Activated CD8-positive, alpha-beta T cell treated with anti-CD3 and anti-CD28 coated beads for 36 hours (primary cell): ENCODE data around the gene COMT. TPM values are rescaled to one million over a fixed set of nuclear protein-coding genes. Genes with fewer than 3 reads are reported as not detected.

ENCODE experiments used
- ATAC-seq: fragments of 200-7000 bp; cut with Tn5 transposase; one replicate; pipeline ENCODE4 v1.10.0; 2021; ENCODE audit warnings: mild to moderate bottlenecking, moderate library complexity
- CTCF ChIA-PET: fragments of 350-600 bp; sonication (Branson Sonifier 250); formaldehyde crosslinking; loops from one replicate; lab custom pipeline; 2021; ENCODE audit warnings: antibody characterized with exemption; lab: Charles Lee
- POLR2A ChIA-PET: fragments of 350-600 bp; sonication (Branson Sonifier 250); formaldehyde crosslinking; loops from one replicate; lab custom pipeline; 2021; ENCODE audit warnings: antibody characterized with exemption; lab: Charles Lee
- DNase-seq: peaks from one replicate; pipeline ENCODE4 v3.0.0-alpha.2; 2020
- H3K27ac Mint-ChIP-seq: one replicate; pipeline ENCODE4 v1.8.0; 2021; ENCODE audit warnings: mild to moderate bottlenecking, mixed read lengths
- H3K27me3 Mint-ChIP-seq: one replicate; pipeline ENCODE4 v1.8.0; 2021; ENCODE audit warnings: mixed read lengths
- H3K36me3 Mint-ChIP-seq: one replicate; pipeline ENCODE4 v1.8.0; 2021; ENCODE audit warnings: low read depth, mixed read lengths
- H3K4me1 Mint-ChIP-seq: one replicate; pipeline ENCODE4 v1.8.0; 2021; ENCODE audit warnings: low read depth, mixed read lengths
- H3K4me3 Mint-ChIP-seq: one replicate; pipeline ENCODE4 v1.8.0; 2021; ENCODE audit warnings: mild to moderate bottlenecking, moderate library complexity, mixed read lengths
- H3K9me3 Mint-ChIP-seq: one replicate; pipeline ENCODE4 v1.8.0; 2021; ENCODE audit warnings: mixed read lengths
- intact Hi-C: fragments of 100-400 bp; cut with micrococcal nuclease; formaldehyde crosslinking; loops from one replicate; pipeline ENCODE4 v1.10.0; 2022
- total RNA-seq, 2 experiments: library from RNA; stranded (reverse); gene quantifications; one replicate each; pipeline ENCODE4 v1.2.3, GENCODE V29; 2021
- TF ChIP-seq, protein P1 (sequence below): fragments of 200-600 bp; IDR thresholded peaks from one replicate; pipeline ENCODE4 v1.8.0; 2022; ENCODE audit warnings: antibody characterized with exemption, mild to moderate bottlenecking

Gene COMT
- 10 to 100 TPM; 70.7 to 74.5 TPM for total RNA-seq

DNA sequence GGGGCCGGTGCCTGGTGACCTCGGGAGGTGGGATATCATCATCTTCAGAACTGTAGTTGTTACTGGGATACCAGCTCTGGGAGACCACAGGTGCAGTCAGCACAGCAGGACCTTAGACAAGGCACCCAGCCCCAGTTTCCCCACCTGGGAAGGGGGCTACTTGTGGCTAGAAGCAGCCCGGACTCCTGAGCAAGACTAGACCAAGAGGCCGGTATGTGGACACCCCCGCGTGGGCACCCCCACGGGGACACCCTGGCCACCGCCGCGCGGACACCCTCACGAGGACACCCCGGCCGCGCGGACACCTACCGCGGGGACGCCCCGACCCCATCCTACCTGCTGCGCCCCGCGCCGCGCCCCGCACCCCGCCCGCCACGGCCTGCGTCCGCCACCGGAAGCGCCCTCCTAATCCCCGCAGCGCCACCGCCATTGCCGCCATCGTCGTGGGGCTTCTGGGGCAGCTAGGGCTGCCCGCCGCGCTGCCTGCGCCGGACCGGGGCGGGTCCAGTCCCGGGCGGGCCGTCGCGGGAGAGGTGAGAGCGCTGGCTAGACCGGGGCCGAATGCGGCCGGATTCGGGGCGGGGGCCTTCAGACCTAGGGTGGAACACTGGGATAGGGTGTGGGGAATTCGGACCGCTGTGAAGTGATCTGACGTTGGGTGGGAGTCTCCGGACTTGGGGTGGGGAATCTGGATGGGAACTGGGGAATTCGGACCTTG, at the start of gene COMT, which contains the start of gene TXNRD2:
Gene COMT (plus strand): TSS at position 408 of the 718 bp plus-strand sequence. CDS start 20,755 bp downstream, outside the sequence.
Gene TXNRD2 (minus strand): TSS at position 454 of the 718 bp plus-strand sequence. CDS start 15 bp downstream, at position 439.
- ATAC-seq, result peak; percentile 89
- TF ChIP-seq, protein P1, sequence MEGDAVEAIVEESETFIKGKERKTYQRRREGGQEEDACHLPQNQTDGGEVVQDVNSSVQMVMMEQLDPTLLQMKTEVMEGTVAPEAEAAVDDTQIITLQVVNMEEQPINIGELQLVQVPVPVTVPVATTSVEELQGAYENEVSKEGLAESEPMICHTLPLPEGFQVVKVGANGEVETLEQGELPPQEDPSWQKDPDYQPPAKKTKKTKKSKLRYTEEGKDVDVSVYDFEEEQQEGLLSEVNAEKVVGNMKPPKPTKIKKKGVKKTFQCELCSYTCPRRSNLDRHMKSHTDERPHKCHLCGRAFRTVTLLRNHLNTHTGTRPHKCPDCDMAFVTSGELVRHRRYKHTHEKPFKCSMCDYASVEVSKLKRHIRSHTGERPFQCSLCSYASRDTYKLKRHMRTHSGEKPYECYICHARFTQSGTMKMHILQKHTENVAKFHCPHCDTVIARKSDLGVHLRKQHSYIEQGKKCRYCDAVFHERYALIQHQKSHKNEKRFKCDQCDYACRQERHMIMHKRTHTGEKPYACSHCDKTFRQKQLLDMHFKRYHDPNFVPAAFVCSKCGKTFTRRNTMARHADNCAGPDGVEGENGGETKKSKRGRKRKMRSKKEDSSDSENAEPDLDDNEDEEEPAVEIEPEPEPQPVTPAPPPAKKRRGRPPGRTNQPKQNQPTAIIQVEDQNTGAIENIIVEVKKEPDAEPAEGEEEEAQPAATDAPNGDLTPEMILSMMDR, result no peak
- CTCF ChIA-PET, result interaction anchor here (0.5 to 2.7 kb wide), 4 partner anchors 12 to 218 kb away, joined by 3 to 13 read pairs (median 3); partner anchors contain the start of gene GP1BB
- Mint-ChIP-seq H3K4me3 (peak within 1 kb of the TSS; percentile 97), H3K36me3 (peaks cover 32% of the 10 kb centered on the region), H3K4me1 (peaks cover 34% of the 10 kb centered on the region), H3K27ac (peak within 1 kb of the TSS; percentile 96), H3K9me3 (peaks cover 5% of the 10 kb centered on the region), H3K27me3 (no peaks in the 10 kb centered on the region)
- DNase-seq, result peak; percentile 82
- intact Hi-C loops, result no loop called here
- POLR2A ChIA-PET, result interaction anchor here (1.0 to 2.3 kb wide), 11 partner anchors 11 to 302 kb away, joined by 3 to 8 read pairs (median 3); partner anchors contain the start of genes GNB1L, RTL10 and TRMT2A

DNA sequence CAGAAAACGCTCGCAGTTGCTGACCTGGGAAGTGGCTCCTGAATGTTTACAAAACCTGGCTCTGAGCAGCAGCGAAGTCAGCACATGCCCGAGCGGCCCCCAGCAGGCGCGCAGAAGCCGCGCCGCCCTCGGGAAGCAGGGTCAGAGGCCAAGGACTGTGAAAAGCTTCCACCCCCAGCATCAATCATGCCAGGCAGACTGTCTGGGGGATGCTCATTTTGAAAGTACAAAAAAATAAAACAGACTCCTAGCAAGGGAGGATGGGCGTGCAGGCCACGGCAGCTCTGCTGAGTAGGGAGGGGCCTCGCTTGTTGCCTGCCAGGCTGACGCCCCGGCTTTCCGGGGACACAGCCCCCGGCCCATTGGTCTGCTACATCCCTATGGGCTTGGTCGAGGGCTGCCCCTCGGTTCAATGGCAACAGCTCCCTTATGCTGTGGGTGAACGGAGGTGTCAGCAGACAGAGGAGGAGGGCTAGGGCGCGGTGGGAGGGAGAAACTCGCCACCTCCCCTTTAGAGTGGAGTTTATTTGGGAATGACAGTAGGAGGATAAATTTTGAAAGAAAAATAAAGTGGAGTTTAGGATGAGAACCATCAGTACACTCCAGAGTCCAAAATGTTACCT, 49.2 kb upstream of the COMT start:
- H3K9me3 Mint-ChIP-seq, result no peaks in the 10 kb centered on the region
- peaks cover 13% of the 10 kb centered on the region for H3K36me3 Mint-ChIP-seq
- intact Hi-C loops, result loop anchor here (5.0 kb wide), 1 partner anchor 35 kb away; no protein-coding TSS in a partner anchor
- peak; percentile 64 for ATAC-seq
- POLR2A ChIA-PET, result interaction anchor here (0.6 to 8.8 kb wide), 14 partner anchors 10 to 415 kb away, joined by 3 to 96 read pairs (median 3); partner anchors contain the start of genes COMT, GNB1L, RTL10 and TXNRD2
- peaks cover 81% of the 10 kb centered on the region for H3K4me1 Mint-ChIP-seq
- CTCF ChIA-PET, result interaction anchor here (0.6 to 2.5 kb wide), 7 partner anchors 37 to 172 kb away, joined by 3 to 11 read pairs (median 4); partner anchors contain the start of genes GNB1L, GP1BB and RTL10
- no peaks in the 10 kb centered on the region for H3K27me3 Mint-ChIP-seq
- DNase-seq, result peak; percentile 80
- TF ChIP-seq, protein P1, result no peak
- peak overlapping the region; percentile 73 for H3K4me3 Mint-ChIP-seq
- peak overlapping the region; percentile 97 for H3K27ac Mint-ChIP-seq

DNA sequence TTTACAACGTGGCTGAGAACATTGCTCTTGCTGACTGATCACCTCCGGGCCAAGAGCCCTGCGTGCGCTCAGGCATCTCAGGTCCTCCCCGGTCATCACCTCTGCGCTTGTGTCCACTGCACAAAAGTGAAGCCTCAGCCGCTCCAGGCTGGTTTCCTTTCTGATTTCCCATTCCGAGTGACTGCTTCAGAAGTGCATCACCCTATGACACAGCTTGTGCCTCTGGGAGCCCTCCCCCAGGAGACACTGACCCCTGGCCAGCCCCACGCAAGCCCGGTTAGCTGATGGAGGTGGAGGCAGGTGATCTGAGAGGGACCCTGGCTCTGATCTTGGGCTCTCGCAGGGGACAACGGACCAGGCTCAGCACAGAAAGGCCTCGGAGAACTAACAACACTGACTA, 48.6 kb upstream of the COMT start:
- H3K36me3 Mint-ChIP-seq, result peaks cover 13% of the 10 kb centered on the region
- ChIA-PET CTCF (interaction anchor here (1.0 to 2.5 kb wide), 4 partner anchors 37 to 169 kb away, joined by 3 to 7 read pairs (median 5); partner anchors contain the start of genes GNB1L, GP1BB and RTL10), POLR2A (interaction anchor here (1.0 to 8.8 kb wide), 4 partner anchors 9 to 173 kb away, joined by 3 to 96 read pairs (median 4); partner anchors contain the start of genes GNB1L and RTL10)
- TF ChIP-seq, protein P1, result no peak
- H3K9me3 Mint-ChIP-seq, result no peaks in the 10 kb centered on the region
- H3K27ac Mint-ChIP-seq, result peak overlapping the region; percentile 97
- intact Hi-C loops, result loop anchor here (5.0 kb wide), 1 partner anchor 36 kb away; no protein-coding TSS in a partner anchor
- no peak for DNase-seq
- H3K27me3 Mint-ChIP-seq, result no peaks in the 10 kb centered on the region
- H3K4me3 Mint-ChIP-seq, result peak overlapping the region; percentile 73
- no peak for ATAC-seq
- peaks cover 78% of the 10 kb centered on the region for H3K4me1 Mint-ChIP-seq

DNA sequence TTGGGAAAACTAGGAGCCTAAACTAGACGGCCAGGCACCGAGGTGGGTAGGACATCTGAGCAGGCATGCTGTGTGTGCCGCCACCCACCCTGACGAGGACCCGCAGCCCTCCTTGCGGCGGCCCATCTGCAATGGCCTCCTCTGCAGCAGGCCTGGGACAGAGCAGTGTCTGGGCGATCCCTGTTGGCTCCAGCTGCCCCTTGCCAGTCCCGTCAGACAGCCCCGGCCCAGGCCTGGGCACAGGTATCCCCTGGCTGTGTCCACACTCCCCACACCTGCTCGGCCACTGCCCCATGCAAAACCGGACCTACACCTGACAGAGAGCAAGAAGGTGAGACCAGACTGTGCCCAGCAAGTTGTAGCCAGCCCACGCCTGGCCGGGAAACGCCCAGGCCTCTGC, 48.2 kb upstream of the COMT start:
- H3K4me1 Mint-ChIP-seq, result peaks cover 74% of the 10 kb centered on the region
- no peak for ATAC-seq
- ChIA-PET CTCF (no interaction called here), POLR2A (interaction anchor here (8.8 kb wide), 1 partner anchor 38 kb away, joined by 96 read pairs; the partner anchor contains the start of genes GNB1L and RTL10)
- no peaks in the 10 kb centered on the region for H3K9me3 Mint-ChIP-seq
- DNase-seq, result no peak
- H3K4me3 Mint-ChIP-seq, result no peak overlapping the region
- intact Hi-C loops, result loop anchor here (5.0 kb wide), 1 partner anchor 36 kb away; no protein-coding TSS in a partner anchor
- TF ChIP-seq, protein P1, result no peak
- H3K27me3 Mint-ChIP-seq, result no peaks in the 10 kb centered on the region
- H3K27ac Mint-ChIP-seq, result peak overlapping the region; percentile 97
- peaks cover 13% of the 10 kb centered on the region for H3K36me3 Mint-ChIP-seq
